HG02678 (cell line): ENCODE data around the gene TARBP1.
"Not testable (repeated sequence)": the region's sequence is repeated elsewhere in the genome, so short reads cannot be mapped to it uniquely, and the experiment has no call there.

Experiments used
- ATAC-seq: cut with Tn5 transposase; IDR thresholded peaks from one replicate; pipeline ENCODE4 v1.9.1; 2021; ENCODE audit warnings: mild to moderate bottlenecking, moderate library complexity; ENCODE audit not compliant: unreplicated experiment

Gene TARBP1

DNA sequence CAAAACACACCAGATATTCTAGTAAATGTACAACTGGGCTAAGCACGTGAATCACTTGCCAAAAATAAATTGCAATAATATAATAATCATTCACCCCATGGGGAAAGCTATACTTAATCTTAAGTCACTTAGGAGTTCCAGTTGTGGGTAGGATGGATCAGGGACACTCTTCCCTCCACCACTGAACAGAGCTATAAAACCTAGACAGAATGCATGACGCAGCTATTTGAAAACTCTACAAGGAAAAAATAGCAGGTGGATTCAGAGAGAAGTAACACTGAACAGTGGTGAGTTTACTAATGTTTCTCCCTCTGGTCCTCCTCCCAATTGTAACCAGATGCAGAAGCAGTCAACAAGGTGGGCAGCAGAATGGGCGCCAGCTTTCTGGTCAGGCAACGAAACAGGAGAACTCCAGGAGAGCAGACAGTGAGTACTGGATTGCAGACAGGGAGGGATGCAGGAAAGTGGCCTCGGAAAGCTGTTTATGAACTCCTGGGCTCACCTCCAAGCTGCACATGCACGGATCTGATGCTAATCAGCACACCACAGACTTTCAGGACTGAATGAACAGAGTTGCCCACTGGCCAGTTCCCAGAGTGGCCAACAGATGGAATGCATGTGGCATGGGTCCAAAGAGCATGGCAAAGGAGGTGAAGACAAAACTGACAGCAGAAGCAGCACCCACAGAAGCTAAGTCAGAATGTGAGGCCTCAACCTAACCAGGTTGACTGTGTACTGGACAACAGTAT is 41.4 kb downstream of the TARBP1 start:
- ATAC-seq = no peak

DNA sequence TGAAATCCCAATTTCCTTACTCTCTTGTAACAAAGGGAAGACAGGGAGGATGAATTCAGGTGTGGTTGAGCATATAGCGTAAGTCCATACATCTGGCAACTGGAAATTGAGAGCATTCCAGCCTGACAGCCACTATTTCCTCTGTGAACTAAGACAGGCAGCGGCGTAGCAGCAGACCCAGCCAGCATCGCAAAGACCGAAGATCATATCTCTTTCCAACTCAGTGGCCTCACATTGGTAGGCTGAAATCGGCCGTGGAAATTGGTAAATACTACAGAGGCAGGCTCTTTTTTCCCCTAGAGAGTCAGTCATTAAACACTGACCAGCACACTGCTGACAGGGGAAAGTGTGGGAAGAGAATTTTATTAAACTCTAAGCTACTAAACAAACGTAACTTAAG is 43.4 kb downstream of the TARBP1 start:
- ATAC-seq = no peak

DNA sequence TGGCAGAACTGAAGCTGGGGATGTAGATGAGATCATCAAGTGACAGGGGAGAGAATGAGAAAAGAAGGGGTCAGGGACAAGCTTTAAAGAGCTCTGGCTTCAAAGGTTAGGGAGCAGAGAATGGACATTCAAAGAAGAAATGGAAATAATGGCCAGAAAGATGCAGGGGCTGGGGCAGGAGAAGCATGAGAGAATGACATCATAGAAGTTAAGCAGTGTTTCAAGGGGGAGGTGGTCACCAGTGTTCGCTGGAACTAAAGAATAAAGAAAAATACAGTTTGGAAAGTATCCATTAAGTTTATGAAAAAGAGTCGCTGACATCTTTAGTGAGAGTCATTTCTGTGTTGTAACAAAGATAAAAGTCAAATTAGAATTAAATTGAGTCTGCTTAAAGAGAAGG is 44.3 kb downstream of the TARBP1 start:
- ATAC-seq = no peak

DNA sequence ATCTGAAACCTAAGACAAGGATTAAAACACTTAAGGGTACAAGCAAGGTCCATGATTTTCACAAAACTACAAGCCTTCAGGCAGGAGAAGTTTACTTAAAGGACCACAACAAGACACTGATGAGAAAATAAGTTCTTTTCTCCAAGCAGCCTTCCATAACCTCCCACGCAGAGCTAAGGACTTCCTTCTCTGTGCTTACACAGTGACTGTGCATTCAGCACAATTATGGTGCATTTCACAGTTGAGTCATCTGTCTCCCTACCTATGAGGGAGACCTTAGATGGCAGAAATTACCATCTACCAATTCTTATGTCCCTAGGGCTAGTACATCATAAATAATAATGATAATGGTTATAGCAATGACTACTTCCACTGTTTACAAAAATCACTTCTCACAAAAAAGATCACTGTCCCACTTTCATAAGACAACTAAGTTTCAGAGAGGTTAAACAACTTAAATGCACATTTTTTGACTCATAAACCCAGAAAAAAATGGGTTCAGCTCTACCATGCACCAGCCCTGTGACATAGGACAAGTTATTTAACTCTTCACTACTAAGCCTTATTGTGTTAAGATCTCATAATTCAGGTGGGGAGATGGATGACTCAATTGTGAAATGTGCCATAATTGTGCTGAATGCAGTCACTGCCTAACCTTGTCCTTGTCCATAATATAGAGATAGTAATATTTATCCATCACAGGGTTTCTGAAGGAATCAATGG is 45.3 kb downstream of the TARBP1 start:
- no peak for ATAC-seq

DNA sequence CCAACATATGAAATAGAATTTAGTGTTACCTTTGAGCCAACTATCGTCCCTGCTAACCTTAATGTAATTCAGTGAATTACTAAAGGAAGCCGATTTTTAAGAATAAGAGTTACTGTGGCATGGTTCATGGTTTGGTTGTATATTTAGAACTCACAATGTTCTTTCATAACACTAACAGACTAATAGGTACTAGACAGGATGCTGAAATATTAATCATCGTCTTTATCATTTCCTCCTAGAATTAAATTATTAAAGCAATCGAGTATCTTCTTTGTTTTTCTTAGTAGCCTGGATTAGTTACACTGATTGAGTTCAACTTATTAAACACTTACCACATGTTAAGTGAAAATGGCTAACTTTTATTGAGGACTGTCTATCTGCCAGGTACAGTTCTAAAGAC is 47.7 kb downstream of the TARBP1 start:
- ATAC-seq = no peak

DNA sequence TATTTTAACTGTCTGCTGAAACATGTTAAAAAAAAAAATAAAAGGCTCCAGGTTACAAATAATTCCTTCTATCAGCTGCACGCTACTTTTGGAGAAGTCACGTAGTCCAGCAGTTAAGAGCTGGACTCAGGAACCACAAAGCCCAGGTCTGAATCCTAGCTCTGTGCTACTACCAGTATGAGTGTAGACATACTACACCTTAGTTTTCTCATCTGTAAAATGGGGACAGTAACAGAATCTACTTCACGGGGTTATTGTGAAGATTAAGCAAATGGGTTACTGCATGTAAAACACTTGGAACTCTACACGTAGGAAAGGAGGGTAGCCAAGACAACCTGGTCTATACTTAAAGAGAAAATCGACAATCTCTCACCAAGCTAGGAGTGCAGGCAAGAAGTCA is 48.3 kb downstream of the TARBP1 start:
- no peak for ATAC-seq

DNA sequence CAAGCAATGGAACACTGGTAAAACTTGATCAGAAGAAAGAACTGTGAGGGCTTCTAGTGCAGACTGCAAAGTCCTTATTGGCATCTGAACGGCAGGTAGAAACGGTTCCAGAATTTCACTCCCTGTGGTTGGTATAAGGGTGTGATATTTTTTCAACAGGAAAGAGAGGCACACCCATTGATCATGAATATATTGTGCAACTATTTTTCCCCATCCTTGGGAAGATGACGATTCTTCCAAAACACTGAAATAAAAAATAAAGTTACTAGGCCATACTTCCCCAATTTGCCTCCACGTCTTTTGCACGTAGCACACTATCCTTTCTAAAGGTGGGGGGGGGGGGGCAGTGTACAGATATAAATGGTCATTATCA is 49.6 kb downstream of the TARBP1 start:
- no peak for ATAC-seq

DNA sequence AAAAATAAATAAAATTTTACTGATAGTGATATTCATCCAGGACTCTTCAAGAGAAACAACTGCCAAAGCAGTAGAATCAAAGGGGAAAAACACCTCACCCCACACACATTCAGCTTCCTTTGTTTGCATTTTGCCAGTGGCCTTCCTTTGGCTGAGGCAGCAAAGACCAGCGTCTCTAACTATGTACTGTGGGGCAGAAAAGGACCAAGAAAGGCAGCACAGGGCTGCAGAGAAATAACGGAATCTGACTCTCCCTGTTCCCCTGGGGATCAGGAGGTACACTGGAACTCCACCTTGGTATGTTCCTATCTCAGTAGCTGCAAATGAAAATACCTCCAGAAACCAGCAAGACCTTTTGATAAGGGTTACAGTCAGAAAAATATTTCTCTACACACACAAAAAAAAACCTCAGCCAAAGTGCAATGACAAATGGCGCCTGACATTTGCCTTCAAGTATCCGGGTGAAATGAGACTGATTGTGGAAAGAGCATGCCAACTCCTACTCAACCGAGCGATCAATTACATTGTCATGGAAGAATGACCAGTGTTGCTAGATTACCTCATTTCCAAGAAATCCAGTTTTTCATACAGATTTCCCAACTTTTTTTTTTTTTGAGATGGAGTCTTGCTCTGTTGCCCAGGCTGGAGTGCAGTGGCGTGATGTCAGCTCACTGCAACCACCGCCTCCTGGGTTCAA is 50.9 kb downstream of the TARBP1 start:
- ATAC-seq = no peak

DNA sequence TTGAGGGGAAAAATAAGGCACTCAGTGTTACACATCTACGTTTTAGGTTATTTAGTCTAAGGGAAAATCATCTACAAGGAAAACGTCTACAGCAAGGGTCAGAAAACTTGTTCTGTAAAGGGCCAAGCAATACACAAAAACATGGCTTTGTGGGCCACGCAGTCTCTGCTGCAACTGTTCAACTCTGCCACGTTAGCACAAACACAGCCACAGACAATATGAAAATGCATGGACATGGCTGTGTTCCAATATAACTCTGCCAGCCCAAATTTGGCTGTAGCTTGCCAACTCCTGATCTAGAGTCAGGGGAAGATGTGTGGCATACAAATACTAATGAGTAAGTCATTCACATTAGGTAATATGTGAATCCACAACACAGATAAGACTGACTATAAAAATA is 65.0 kb downstream of the TARBP1 start:
- ATAC-seq = no peak

DNA sequence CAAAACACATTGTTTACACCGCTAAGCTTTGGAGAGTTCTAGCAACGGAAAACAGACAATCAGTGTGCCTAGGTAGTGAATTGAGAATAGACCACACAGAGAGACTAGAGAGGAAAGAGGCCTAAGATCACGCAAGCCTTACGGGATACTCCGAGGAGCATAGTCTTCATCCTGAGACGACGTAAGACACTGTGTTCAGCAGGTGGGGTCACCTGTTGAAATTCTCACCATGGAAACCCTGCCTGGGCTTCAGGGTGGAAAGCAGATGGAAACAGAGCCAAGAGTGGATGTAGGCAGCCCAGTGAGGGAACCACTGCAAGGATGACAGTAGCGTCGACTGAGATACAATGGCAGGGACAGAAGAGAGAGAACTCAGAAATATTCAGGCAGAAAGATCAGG is 65.5 kb downstream of the TARBP1 start:
- no peak for ATAC-seq

DNA sequence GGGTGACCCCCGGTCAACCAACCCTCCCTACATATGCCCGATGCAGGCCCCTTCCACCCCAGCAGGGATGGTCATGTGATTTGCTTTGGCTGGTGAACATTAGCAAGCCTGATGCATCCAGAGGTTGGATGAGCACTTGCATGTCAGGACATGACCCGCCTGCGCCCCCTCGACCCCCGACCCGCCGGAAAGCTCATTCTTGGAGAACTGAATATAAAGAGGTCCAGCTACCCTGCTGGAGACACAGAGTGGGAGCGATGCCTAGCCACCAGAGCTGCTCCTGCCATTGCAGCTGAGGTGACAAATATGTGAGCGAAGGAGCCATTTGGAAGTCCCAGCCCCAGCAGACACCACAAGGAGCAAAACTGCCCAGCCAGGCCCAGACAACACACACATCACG is 66.1 kb downstream of the TARBP1 start:
- no peak for ATAC-seq

DNA sequence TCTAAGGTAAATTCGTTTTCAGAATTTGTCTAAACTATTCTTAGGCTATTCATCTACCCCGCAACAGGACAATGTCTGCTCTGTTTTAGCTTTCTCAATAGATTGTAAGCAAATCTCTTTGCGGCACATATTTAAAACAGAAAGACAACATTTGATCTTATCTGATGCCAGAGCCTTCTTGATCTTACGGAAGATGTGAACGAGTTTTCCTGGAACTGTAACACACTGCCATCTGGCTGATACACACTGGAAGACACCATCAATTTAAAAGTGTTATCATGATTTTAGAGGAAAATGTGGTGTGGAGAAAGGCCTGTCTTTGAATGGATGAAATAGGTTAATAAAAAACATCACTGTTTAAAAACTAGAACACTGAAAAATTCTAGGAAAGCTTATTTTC is 69.7 kb downstream of the TARBP1 start:
- no peak for ATAC-seq

DNA sequence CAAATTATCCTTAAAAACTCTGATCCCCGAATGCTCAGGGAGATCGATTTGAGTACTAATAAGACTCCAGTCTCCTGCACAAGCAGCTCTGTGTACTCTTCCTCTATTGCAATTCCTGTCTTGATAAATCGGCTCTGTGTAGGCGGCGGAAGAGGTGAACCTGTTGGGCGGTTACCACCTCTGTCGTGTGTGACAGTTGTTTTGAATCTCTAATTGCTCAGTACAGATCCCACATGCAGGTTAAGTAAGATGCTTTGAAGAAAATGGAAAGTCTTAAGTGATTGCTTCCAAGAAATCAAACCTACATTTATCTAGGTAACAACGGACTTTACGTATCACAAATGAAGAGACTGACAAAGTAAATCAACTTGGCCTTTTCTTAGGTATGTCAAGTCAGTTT is 70.2 kb downstream of the TARBP1 start:
- no peak for ATAC-seq

DNA sequence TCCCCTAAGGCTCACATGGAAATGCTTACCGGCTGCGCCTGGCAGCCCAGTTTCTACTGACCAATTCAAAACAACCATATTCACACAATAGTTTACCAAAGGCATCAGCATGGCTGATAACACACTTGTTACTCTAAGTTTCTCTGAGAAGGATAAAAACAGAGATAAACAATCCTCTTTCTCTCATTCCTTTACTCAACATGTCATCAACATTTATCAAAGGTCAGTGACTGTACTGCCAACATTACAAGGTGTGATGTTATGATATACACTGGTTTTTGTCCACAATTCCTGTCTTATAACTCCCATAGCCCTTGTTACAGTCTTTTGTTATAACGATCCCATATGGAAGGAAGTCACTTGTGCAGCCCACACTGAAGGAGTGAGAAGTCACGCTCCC is 72.1 kb downstream of the TARBP1 start:
- ATAC-seq = no peak

DNA sequence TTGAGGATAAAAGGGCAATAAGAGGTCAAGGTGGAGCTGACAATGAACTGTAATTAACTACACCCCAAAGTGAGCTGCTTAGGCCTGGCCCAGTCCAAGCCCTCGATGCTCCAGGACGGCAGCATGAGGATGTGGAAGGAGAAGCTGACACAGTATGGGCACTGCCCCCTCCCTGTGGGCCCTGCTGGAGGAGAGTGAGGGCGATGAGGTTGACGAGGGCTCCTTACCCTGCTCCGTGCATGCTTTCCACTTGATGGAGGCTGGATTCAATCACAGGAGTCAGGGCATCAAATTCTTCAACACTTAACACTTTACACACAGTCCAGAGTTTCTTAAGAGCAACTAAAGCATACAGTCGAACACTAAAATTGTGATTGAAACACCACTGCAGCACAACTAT is 73.3 kb downstream of the TARBP1 start:
- ATAC-seq = no peak

DNA sequence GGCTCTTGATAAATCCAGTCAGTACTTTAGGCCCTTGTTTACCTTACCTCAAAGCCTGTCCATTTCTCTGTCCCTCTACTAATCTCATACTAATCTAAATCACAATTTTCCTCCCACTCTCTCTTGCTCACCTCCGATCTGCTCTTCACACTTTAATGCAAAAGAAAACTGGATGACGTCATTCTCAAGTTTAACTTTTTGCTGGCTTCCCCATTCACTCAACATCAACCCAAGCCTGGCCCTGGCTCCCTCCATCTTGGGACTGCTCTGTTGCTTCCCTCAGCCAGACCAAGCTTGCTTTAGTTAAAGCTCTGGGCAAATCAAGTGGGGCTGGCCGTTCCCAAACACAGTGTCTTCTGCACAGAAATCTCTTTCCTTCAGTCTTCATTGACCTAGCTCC is 76.0 kb downstream of the TARBP1 start:
- ATAC-seq = no peak

DNA sequence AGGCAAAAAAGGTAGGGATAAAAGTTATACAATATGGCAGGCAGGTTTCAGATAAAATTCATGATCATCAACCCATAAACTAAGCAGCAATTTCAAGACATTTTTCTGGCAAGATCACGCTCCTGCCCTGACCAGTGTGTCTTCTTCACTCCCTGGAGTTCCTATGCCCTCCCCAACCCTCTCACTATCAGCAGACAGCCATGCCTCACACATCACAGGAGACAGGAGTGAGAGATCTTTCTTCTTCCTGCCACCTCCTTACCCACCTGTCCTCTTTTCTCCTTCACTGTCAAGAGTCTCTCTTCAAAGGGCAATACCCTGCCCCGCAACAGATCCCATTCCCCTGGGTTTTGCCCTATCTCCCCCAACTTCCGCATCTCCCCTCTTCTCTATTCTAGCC is 77.3 kb downstream of the TARBP1 start:
- no peak for ATAC-seq

DNA sequence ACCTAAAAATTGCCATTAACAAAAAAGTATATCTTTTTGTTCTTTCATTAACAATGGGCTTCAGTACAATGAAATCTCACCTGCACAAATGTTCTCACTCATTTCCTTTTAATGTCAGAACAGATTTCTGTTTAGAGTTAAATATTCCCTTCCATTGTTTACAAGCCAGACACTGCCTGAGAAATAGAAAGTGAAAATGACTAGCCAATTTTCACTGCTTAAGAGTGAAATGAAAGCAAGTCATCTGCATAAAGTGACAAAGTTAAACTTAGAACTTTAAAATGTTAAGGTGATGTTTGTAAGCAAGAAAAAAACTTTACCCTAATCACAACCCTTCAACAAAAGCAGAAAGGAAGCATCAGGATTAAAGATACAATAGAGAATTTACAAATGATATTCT is 78.2 kb downstream of the TARBP1 start:
- ATAC-seq = no peak

DNA sequence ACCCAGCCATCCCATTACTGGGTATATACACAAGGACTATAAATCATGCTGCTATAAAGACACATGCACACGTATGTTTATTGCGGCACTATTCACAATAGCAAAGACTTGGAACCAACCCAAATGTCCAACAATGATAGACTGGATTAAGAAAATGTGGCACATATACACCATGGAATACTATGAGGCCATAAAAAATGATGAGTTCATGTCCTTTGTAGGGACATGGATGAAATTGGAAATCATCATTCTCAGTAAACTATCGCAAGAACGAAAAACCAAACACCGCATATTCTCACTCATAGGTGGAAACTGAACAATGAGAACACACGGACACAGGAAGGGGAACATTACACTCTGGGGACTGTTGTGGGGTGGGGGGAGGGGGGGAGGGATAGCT is 79.5 kb downstream of the TARBP1 start:
- ATAC-seq = not testable (repeated sequence)

DNA sequence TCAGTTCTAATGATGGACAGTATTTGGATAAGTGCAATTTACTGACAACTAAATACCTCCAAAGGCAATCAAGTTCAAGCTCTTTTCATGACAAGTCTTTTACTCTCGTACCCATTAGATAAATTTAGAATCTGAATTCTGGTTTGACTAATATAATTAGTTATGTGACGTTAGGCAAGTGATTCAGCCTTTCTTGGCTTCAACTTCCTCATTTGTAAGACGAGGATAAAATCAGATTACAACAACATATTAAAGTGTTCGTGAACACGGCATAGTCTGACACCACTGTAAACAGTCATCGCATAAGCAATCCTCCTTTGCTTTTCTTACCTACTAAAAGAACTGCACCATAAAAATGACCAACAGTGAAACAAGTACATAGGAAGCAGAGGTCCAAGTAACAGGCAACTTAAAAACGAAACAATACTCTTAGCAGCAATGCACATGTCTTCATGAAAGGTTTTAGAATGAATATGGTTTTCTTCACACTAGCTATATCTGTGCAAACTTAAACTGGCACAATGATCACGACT is 80.1 kb downstream of the TARBP1 start:
- ATAC-seq = peak; percentile 51

DNA sequence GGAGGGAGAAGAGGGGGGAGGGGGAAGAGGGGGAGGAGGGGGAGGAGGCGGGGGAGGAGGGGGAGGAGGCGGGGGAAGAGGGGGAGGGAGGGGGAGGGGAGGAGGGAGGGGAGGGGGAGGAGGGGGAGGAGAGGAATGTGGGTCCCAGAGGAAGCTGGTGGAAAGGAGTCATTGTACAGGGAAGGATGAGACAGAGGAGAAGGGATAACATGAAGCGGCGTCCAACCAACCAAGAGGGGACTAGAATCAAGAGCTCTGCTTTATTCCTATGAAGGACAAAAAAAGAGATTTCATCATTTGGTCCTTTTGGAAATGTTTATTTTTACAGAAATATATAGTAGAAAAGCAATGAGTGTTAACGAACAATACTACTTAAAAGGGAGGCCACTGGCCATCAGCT is 81.2 kb downstream of the TARBP1 start:
- no peak for ATAC-seq

DNA sequence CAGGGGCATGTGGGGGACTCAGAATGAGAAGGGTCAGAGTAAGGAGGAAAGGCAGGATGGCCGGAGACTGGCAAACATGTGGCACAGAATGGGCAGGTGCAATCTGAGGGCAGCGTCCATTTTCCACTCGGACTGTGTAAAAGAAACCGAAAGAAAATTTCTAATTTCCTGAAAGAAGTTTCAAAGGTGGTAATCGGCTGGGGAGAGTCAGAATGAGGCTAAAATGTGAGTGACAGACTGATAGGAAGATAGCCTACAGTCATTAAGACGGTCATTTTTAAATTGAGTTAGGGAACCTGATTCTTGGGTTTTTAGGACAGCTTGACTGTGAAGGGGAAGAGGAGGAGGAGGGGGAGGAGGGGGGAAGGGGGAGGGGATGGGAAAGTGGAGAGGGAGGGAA is 82.1 kb downstream of the TARBP1 start:
- ATAC-seq = no peak
